M059J (cell line): ENCODE results near the gene PNLIPRP1. TPM values are rescaled to one million over a fixed set of nuclear protein-coding genes. Genes with fewer than 3 reads are reported as not detected.

Experiments
- DNase-seq: peaks from one replicate; pipeline ENCODE4 v3.0.0-alpha.2; 2012; ENCODE audit warnings: low read depth
- total RNA-seq: library from RNA; depleted of rRNA; stranded (reverse); fragments of >200 nt; shearing (Covaris generic); gene quantifications from 2 replicates; pipeline ENCODE4 v1.2.3, GENCODE V29; 2014; rRNA removed

Gene PNLIPRP1
- total RNA-seq: not detected in 2 replicates

DNA sequence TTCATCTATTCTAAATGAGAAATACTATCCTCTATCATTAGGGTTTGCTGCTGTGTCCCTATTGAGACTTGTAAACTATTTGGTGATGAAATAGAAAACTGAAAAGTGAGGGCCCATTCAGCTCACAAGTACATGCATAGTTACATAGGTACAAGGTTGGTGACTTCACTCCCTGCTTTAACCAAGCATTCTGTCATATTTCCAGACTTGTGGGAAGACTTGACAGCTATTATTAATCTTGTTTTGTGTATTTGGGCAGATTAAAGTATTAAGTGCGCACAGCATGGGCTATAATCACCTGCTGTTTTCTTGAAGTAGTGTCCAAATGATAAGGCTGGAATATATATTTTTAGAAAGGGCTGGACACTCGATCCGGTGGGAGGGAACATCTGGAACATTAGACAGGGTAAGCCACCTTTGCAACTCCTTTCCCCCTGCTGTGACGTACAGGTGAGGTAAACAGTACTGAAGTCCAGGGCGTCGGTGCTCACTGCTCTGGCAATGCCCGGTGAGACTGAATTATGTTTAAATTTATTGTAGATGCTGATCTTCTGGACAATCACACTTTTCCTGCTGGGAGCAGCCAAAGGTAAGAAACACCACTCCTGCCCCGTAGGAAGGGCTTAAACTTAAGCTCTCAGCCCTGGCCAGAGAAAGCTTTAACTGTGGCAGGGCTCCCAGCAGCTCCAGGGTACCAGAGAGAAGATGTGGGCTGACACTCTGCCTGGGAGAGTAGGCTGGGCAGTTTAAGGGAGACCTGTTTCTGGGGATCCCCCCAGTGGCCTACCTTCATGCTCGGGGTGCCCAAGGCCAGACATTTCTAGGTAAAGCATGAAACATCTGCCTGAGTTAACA is at the start of gene PNLIPRP1:
Gene PNLIPRP1, plus strand, starts transcription at position 370 of the 855 bp plus-strand sequence. Its CDS starts 171 bp downstream, at position 541.
- no peak for DNase-seq

DNA sequence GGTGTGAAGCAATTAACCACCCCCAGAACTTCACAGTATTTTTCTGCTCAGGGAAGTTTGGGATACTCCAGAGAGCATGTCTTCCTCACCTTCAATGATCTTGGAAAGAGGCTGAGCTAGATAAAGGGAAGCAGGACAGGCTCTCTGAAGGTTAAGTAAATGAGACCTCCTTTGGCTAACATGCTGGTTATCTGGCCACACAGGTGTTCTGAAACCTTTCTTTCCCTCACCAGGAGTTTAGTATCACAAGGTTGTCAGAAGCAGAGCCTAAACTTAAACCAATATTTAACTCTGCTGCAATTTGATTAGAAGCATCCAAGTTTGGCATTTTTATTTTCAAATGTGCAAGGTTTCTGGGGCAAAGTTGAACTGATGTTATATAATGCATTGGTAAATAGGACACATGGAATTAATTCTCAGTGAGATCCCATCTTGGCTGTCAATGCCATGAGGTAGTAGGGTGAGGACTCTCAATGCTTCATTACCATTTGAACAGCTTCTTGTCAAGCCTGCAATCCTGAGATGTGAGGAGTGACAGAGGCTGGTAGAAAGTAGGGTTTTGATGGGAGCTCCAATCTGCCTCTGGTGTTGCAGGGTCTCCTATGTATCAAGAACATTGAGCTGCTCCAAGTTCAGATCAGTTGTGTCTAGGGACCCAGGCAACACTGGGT is 48.6 kb upstream of the PNLIPRP1 start:
- DNase-seq: no peak

DNA sequence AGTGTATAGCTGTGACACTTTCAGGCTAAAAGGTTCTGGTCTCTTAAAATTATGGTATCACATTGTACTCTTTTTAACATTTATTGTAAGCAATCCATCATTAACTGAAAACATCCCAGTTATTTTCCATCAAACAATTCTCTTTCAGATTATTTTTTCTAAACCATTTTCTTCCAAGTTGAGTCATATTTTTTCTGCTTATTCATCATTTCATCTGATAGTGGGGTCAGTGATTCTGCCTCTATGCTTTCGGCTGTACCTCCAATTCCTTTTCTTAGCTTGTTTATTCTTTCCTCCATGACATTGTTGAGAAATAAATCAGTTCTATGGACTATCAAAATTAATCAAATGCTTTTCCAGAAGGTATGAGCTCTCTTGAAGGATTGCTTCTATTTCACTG is 45.6 kb upstream of the PNLIPRP1 start:
- no peak for DNase-seq

DNA sequence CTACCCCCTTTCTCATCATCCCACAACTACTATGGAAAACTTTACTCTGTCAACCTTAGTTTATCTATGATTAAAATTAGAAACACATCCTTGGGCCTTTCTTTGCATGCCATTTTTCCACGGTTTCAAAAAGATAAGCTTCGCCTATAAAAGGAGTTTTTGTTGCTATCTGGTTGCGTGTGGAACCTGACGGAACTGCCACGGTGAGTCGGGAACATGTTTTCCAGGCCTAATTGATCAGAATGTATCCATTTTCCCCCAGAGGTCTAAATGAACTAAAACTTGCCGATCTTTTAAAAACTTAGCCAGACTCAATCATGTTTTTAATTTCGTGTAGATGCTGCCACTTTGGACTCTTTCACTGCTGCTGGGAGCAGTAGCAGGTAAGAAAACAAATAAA is 45.0 kb upstream of the PNLIPRP1 start, which contains the start of gene PNLIP:
Gene PNLIP, plus strand, starts transcription at position 176 of the 400 bp plus-strand sequence. Its CDS starts 162 bp downstream, at position 338.
- DNase-seq: no peak

DNA sequence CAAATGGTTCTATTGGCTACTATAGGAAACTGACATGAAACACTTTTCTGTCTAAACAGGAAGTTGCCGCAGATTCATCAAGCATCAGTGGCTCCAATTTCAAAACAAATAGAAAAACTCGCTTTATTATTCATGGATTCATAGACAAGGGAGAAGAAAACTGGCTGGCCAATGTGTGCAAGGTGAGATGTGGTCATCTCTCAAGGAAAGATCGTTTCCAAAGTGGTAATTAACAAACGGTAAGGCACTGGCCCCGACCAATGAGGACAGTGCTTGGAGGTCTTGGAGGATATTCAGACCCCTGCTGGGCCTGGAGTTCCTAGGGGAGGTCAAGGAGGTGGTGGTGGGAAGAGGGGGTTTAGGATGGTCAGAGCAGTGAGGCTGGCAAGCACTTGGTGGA is 42.5 kb upstream of the PNLIPRP1 start:
- no peak for DNase-seq

DNA sequence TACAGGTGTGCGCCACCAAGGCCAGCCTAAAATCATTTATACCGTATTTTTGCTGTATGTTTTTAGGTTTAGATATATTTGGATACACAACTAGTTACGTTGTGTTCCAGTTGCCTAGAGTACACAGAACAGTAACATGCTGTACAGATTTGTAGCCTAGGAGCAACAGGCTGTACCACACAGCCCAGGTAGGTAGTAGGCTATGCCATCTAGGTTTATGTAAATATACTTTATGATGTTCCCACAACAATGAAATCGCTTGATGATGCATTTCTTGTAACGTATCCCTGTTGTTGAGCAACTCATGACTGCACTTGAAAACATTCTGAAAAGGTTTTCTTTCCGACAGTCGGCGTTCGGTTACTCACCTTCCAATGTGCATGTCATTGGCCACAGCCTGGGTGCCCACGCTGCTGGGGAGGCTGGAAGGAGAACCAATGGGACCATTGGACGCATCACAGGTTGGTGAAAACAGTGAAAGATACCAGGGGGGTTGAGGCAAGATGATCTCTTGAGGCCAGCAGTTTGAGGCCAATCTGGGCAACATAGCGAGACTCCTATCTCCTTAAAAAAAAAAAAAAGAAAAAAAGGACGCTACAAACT is 37.3 kb upstream of the PNLIPRP1 start:
- DNase-seq: no peak

DNA sequence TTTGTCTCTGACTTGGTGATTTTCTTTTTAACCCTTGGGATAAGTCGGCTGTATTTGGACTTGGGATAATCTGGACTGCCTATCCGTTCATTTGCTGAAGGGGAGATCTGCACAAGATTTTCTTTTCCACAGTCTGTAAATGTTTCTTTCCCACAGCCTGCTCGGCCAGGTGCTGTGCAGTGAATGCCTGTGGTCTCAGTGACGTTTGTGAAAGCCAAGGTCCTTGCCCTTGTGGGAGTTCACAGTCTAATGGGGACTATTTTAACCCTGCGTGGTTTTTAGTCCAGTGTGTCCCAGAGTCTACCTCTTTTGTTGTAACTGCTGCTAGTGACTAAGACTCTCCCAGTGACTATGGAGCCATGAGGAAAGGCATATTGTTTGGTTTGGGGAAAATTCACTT is 36.1 kb upstream of the PNLIPRP1 start:
- no peak for DNase-seq

DNA sequence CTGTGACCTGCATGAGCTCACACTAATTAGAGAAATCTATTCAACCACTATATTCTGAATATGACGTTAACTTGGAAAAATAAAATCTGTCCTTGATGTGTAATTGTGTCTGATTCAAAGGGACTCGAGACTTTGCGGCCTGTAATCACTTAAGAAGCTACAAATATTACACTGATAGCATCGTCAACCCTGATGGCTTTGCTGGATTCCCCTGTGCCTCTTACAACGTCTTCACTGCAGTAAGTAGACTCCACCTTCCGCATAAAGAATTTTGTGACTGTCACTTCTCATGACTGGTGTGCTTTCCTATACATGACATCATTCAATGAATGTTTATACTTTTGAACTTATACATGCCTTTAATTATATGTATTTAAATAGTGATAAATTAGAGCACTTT is 34.9 kb upstream of the PNLIPRP1 start:
- DNase-seq: no peak

DNA sequence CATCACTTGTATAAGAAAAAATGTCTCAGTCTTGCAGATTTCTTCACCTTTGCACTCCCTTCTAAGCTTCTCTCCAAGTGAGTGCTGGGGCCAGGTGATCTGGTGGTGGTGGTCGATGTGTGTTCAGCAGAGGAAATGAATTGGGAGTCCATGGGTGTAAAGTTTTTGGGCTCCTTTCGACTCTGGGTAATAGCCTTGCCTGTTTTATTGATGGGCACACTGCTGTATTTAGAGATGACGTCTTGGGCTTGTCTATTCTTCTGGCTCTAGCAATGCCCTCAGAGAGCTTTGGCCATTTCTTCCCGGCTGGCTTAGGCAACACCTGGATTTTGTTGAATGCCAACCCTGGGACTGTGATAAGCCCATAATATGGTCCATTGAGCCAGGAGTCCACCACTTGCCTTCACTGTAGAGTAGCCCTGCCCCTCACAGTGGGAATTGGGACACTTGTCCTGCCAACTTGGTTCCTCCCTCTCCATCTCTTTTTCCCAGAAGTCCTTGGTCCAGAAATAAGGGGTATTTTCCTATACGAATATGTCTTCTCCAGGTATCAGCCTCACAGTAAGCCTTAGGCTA is 33.4 kb upstream of the PNLIPRP1 start:
- DNase-seq: no peak

DNA sequence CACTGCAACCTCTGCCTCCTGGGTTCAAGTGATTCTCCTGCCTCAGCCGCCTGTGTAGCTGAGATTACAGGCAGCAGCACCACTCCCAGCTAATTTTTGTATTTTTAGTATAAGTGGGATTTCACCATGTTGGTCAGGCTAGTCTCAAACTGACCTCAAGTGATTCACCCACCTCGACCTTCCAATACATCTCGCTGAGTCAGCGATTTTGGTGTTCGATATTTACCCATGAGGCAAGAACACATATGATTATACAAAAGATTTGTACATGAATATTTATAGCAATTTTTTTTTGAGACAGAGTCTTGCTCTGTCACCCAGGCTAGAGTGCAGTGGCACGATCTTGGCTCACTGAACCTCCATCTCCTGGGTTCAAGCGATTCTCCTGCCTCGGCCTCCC is 25.2 kb upstream of the PNLIPRP1 start:
- DNase-seq: no peak

DNA sequence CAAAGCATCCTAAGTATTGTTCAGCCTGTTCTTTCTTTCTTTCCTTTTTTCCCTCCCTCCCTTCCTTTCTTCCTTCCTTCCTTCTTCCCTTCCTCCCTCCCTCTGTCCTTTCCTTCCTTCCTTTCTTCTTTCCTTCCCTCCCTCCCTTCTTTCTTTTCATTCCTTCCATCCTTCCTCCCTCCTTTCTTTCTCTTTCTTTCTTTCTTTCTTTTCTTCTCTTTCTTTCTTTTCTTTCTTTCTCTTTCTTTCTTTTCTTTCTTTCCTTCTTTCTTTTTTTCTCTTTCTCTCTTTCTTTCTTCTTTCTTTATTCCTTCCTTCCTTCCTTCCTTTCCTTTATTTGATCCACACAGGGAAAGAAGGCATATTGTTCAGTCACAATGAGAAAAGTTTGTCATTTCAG is 23.8 kb upstream of the PNLIPRP1 start:
- DNase-seq: no peak

DNA sequence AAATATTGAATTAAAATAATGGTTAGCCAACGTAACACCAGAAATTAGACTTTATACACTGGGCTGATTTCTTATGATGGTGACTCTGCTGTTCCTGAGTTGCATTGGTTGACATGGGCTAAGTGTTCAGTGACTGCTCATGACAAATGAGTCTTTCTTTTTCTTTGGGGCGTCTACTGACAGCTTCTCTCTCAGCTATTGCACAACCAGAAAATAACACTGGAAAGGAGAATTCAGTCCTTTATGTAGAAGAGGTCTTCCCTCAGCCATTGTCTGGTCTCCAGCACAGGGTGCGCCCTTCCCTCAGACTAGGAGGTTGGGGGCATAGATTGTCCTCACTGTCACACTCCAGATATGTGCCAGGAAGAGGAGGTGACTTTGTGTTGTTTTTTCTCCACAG is 23.4 kb upstream of the PNLIPRP1 start:
- no peak for DNase-seq

DNA sequence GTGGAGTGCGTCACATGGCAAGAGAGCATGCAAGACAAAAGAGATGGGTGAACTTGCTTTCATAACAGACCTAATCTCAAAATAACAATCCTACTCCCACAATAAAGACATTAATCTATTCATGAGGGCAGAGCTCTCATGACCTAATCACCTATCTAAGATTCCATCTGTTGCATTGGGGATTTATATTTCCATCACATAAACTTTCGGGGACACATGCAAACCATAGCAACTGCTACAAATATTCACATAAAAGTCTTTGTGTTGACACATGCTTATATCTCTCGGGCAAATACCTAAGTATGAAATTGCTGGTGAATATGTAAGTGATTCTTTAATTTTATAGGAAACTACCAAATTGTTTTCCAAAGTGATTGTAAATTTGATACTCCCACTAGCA is 16.0 kb upstream of the PNLIPRP1 start:
- DNase-seq: no peak

DNA sequence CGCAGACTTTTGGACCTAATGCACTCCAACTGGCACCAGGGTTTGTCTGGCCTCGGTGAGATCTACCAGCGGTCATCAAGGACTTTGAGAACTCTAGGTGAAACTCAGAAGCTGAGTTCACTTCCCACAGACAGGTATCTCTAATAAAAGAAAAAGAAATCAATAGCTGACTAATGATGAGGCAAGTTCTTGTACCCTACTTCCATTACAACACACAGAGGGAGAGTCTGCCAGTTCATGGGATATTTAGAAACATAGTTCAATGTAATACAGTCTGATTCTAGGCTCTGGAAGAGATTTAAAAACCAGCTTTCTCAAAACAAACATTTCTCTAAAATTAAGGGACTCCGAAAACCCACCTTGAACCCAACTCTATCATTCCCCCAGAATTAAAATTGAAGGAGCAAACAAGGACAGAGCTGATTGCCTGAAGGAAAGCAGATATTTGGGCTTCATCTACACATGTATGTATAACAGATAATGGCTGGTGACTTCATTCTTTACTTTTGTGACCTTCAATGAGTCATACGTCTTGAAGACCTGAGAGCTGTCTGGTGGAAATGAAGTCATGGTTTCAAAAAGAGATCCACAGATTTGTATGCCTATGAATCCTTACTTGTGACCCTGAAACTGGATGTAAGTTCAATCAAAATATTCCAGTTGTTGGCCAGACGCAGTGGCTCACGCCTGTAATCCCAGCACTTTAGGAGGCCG is 2.7 kb upstream of the PNLIPRP1 start:
- no peak for DNase-seq

DNA sequence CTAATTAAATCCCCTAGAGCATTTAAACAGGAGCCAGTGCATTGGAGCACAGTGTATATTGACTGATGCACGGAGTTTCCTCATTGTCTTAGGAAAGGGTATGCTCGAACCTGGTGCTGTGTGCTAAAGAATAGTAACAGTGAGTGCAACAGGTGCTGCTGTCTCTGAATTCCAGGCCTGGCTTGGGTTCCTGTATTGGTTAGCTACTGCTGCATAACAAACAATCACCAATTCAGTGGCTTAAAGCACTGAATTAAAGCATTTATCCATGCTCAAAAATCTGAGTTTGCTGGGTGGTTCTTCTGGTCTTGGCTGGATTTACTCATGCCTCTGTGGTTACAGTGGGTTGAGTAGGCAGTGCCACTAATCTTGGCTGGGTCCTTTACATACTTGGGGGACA is 1.8 kb upstream of the PNLIPRP1 start:
- DNase-seq: no peak

DNA sequence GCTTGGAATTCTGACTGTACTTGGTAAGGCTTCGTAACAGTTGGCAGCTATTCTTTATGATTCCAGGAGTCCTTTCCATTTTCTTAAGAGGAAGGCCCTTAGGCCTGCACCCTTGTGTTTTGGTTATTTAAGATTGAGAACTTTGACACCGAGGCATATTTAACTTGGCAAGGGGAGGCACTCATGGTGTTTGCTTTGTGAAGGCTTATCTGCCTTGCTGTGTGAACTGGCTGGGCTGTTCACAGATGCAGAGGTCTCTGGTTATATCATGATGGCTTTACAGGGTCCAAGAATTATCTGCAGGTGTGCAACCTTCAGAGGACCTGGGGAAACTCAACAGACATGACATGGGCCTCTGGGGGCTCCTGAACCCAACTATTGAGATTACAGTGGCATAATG is 833 bp upstream of the PNLIPRP1 start:
- no peak for DNase-seq

DNA sequence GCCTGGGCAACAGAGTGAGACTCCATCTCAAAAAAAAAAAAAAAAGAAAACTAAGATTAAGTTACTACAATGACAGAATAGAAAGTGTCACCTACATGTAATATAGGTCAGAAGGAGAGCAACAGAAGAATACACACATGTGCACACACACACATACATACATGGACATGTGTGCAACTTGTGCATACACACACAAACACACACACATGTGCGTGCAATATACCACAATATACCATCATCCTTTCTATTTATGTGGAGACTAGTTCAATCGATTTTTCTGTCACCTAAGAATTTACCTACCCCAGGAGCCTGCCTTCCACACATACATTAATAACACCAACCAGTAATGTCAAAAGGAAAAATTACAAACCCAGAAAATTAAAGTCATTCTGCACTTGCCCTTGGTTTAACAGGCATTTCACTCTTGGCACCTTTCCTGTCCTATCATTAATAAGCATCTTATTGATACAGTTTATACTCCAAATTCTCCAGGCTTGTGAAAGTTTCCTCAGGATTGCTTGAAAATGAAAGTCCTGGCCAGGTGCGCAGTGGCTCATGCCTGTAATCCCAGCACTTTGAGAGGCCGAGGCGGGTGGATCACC is 2.5 kb downstream of the PNLIPRP1 start:
- no peak for DNase-seq

DNA sequence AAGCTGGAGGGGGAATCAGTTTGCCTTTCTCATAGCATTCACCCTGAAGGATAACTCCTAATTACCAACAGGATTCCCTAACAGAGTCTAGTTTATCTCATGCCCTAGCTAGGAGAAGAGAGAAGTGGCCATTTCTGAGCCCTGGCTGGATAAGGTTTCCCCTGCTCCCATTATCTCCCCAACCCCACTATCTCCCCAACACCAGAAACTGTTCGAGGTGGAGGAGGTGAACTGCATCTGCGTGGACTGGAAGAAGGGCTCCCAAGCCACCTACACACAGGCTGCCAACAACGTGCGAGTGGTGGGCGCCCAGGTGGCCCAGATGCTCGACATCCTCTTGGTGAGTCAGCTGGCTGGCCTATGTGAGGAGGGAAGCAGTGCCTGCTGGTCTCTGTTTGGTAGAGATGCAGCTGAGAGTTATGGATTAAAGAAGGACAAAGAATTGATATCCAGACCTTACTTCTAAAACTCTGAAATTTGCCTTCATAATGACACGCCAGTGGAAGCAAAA is 3.8 kb downstream of the PNLIPRP1 start:
- DNase-seq: no peak

DNA sequence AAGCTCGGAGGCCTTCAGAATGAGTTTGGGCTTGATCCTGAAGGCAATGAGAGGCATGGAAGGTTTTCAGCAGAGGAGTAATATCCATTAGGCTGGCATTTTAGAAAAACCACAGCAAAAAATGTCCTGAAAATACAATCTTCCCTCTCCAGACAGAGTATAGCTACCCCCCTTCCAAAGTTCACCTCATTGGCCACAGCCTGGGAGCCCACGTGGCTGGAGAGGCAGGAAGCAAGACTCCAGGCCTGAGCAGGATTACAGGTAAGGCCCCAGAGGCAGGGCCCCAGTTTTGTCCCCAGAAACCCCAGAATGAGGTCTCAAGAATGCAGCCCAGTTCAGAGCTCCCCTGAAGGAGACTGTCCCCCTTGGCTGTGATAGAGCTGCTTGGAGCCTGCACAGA is 5.3 kb downstream of the PNLIPRP1 start:
- DNase-seq: no peak

DNA sequence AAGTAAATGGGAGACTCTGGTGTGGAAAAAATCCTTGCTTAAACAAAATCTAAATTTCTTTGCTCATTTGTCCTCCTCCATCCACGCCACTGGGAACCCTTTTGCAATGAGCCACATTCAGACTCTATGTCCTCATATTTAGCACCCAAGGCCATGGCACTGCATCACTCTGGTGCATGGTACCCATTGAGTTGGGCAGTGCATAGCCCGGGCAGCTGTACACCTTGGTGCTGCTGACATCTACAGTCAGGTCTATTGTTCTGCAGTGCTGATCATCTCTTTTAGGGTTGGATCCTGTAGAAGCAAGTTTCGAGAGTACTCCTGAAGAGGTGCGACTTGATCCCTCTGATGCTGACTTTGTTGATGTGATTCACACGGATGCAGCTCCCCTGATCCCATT is 6.8 kb downstream of the PNLIPRP1 start:
- DNase-seq: no peak

DNA sequence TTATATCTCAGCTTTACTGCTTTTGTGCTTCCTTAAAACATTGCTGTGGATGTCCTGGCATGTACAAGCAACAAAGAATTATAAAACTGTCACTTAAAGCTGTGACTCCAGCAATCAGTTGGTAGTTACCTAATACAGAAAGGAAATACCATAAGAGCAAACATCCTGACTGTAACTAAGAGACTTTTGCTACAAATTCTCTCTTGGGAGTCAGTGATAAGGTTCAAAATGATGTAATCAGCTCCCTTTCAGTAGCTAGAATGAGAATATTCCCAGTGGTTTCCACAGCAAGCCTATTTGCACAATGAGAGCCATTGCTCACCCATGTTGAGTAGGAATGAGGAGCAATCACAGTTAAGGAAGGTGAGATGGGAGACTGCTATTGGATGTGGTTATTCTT is 7.6 kb downstream of the PNLIPRP1 start:
- no peak for DNase-seq
